ENCODE results near the gene TBX19.

The TBX19 gene

DNA sequence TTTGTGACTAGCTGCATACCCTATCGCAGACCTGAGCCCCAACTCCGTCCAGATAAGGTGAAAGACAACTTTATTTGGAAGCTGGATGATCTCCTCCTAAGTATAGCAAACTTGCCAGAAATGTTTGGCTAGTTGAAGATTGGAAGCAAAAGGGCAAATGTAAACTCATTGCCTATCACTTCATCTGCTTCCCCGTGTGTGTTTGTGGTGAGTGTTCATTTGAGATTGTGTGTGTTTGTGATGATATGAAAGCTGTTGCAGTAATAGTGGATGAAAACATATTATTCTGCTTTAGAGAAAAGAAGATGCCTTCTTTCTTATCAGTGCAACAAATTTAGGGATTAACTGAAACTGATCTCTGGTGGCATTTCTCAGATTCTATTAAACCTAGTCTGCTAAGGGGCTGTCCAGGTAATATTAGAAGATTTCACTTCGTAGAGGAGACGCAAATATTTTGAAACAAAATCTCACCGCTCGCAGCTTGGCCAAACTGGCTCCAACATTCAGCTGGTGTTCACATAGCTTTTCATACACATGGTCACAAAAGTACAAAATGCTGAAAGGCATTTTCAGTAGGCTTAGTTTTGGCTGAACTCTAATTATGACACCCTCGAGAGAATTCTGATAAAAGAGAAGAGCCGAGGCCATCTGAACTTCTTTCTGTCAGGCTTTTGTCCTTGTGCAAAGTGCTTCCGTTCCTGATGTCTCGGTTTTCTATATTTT, 1.1 kb downstream of the TBX19 start:
- DNase-seq: no peak

DNA sequence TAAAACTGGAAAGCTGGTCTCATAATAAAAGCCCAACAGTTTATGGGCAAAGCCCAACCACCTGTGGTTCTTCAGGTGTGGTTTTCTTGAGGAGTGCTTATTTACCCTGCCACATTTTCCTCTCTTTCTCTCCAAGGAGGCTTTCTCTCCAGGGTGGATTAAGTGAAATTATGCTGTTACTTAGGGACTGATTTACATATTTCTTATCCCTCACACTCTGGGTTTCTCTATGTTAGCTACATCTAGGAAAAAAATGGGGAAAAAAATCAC, 4.8 kb downstream of the TBX19 start:
- DNase-seq: no peak

DNA sequence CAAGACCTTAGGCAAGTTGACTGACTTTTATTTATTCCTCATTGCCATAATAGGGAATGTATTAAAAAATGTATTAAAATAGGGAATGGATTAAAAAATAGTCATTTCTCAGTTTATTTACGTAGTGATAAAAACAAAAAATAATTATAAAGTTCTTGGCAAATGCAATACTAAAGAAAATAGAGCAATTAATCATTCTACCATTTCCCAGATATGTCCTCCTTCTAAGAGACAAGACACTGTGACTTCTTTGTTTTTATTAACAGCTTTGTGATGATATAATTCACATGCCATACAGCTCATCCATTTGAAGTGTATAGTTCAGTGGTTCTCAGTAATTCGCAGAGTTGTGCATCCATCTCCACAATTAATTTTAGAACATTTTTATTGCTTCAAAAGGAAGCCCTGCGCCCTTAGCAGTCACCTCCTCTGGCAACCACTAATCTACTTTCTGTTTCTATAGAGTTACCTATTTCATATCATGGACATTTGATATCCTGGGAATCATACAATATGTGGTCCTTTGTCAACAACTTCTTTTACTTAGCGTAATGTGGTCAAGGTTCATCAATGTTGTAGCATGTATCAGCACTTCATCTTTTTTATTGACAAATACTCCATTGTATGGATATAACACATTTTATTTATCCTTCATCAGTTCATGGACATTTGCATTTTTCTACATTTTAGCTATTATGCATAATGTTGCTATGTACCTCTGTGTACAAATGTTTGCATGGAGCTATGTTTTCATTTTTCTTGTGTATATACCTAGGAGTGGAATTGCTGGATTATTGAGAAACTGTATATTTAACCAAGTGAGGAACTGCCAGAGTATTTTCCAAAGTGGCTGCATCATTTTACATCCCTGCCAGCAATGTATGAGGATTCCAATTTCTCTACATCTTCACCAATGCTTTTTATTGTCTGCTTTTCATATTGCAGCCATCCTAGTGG, 5.6 kb downstream of the TBX19 start:
- no peak for DNase-seq

DNA sequence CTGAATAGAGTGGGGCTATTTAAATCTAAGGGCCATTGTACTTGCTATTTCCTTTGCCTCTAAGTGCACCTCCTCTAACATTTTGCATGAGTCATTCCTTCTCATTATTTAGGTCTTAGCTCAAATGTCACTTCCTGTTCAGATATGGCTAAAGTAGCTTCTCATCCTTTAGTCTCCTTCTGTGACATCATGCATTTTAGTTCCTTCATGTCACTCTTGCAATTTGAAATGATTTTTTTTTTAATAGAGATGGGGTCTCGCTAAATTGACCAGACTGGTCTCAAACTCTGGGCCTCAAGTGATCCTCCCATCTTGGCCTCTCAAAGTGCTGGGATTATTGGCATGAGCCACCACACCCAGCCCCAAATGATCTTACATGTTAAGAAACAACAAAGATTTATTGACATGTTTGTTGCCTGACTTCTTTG, 6.6 kb downstream of the TBX19 start:
- no peak for DNase-seq

DNA sequence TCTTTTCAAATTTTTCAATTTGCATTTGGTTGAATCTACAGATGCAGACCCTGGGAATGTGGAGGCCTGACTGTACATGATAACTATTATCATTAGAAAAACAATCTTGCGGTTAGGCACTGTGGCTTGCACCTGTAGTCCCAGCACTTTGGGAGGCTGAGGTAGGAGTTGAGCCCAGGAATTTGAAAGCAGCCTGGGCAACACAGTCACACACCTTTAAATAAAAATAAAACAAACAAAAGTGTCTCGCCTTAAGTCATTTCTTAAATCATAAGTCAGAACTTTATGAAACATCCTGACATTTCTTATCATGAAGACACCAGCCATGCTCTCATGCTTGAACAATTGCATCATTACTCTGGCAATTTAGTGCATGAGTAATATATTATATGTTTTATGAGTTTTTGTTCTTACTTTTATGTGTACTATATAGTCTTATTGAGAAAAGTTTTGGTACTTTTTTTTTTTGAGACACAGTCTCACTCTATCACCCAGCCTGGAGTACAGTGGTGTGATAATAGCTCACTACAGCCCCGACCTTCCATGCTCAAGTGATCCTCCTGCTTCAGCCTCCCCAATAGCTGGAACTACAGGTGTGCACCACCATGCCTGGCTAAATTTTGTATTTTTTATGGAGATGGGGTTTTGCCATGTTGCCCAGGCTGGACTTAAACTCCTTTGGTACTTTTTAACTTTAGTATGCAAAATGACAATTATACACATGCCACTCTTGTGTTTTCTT, 7.8 kb downstream of the TBX19 start:
- no peak for DNase-seq

DNA sequence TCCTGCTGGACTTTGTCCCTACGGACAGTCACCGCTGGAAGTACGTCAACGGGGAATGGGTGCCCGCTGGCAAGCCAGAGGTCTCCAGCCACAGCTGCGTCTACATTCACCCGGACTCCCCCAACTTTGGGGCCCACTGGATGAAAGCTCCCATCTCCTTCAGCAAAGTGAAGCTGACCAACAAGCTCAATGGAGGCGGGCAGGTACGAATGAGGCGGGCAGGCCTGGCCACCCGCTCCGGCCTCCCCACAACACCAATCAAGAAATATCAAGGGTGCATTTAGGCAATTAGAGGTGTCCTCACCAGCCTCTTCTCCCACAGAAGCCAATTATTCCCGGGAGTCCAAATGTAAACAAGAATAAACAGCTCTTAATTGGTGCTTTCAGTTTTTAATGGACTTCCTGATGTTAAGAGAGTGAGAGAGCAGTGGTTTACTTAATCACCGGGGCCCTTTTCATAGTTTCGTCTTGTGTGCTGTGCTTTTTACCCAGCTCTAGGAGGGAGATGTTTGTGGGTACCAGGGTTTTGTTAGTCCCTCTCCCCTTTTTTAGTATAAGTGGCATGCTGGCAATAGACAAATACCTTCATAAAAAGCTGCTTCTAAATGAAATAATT, 10.7 kb downstream of the TBX19 start:
- DNase-seq: no peak

DNA sequence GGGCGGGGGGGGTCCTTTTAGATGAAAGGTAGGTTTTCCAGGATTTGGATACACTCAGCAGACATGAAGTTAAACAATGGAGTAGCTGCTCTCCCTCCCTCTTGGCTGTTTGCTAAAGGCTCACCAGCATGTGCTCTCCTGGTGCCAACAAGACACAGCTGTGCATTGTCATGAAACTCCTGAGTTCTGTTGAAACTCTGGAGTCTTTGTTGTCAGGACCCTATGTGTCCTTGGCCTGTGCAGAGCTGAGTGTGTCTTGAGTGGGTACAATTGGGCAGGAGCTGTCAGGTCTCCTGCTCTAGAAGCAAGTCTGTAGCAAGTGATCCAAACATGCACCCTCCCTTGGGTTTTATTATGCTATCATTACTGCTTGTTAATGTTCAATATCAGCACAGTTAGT, 12.7 kb downstream of the TBX19 start:
- DNase-seq: no peak

DNA sequence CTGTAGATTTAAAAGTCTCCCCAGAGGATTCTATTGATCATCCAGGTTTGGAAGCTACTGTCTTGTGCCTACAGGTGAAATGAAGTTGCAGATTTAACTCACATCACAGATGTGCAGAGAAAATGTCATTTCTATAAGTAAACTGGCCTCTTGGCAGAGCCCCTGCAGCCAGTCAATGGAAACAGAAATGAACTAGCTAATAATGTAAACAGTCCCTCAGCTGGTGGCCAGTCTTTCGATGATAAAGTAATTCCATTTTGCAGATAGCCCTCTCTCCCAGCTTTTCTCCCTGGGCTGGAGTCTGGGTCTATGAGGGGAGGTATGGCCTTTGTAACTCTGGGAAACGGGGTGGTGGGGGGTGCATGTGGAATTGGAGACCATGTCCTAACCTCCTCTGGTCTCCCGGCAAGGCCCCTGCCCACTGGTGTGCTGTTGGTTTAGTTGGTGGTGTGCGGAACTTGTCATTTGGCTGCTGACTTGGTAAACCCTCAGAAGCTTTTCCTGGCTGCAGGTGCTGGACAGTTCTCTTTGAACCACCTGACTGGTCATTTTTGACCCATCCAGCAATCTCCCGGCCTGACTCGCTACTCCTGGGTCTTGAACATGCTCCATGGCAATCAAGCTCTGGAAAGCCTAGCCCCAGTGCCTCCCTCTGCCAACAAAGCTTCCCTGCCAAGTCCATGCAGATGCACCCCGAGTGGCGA, 14.9 kb downstream of the TBX19 start:
- no peak for DNase-seq

DNA sequence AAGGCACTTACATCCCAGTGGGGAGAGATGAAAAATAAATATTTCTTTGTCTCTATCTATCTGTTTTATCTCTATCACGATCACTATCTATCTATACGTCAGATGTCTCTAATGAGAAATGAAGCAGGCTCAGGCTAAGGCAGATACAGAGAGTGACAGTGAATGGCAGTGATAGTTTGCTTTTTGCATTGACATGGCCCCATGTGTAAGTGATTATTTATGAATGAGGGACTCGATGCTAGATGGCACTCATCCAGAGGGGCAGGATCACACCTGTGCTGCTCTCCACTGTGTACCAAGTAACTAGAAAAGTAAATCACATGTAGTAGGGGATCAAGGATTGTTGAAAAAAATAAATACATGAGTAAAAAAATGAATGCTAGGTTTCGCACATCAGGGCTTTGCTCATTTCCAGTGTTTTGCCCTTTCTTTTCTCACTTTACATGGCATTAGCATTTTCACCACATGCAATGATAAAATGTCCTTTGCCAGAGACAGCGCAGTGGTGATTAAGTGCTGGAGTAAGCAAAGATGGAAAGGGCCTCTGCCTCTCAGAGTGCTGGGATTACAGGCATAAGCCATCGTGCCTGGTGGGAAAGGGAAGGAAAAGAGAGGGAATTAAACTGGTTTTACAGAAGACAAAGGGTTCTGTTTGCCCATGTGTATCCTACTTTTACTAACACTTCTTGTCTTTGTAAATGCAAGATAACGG, 16.5 kb downstream of the TBX19 start:
- no peak for DNase-seq

DNA sequence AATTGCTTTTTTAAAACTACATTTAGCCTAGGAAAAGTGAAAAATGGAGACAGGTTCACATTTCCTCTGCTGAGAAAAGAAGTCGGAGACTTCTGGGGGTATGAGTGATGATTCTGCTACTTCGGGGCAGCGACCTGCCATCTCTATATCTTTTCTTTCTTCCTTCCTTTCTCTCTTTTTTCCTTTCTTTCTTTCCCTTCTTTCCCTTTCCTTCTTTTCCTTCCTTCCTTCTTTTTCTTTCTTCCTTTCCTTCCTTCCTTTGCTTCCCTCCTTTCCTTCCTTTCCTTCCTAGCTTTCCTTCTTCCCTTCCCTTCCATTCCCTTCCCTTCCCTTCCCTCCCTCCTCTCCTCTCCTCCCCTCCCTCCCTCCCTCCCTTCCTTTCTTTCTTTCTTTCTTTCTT, 17.8 kb downstream of the TBX19 start:
- no peak for DNase-seq

DNA sequence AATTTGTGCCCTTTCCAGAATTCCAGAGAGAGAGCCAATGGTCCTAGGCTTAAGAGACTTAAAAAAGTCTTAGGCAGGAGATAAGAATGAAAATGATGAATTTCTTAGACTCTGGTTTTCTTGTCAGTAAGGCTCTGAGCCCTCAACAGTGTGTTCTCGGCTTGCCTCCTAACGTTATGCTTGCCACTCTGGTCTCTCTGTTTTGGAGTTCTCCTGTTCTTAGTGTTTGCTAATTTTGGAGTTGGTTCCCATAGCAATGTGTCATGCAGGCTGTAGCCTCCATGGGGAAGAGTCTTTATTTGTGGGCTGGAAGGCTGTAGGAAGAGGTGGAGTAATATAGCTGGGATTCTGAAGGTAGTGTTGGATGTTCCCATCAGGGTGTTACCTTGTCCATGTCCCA, 19.9 kb downstream of the TBX19 start:
- DNase-seq: no peak

DNA sequence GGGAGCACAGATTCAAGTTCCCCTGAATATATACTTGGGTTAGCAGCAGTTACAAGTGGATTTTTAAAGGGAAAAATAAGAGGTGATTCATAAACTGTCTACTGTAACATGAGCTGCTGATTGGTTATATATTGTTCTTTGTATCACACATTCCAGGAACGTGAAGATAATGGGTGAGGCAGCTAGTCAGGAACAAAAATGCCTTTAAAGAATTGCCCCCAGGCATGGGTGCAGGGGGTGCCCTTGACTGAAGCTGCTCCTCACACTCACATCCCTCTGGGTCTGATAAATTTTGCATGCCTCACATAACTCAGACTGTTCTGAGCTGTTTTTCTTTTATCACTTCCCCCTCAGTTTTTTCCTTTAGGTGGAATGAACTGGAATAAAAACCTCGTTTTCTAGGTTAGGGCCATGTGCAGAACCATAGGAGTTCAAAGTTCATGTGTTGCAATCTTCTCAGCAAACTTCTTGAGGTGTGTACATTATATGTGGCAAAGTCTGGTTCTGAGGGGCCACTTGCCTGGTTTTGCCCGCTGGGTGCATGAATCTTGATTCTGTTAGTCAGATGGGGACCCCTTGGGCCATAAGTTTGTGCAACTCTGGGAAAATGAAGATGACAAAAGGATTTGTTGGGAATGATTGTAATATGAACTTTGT, 21.1 kb downstream of the TBX19 start:
- DNase-seq: no peak

DNA sequence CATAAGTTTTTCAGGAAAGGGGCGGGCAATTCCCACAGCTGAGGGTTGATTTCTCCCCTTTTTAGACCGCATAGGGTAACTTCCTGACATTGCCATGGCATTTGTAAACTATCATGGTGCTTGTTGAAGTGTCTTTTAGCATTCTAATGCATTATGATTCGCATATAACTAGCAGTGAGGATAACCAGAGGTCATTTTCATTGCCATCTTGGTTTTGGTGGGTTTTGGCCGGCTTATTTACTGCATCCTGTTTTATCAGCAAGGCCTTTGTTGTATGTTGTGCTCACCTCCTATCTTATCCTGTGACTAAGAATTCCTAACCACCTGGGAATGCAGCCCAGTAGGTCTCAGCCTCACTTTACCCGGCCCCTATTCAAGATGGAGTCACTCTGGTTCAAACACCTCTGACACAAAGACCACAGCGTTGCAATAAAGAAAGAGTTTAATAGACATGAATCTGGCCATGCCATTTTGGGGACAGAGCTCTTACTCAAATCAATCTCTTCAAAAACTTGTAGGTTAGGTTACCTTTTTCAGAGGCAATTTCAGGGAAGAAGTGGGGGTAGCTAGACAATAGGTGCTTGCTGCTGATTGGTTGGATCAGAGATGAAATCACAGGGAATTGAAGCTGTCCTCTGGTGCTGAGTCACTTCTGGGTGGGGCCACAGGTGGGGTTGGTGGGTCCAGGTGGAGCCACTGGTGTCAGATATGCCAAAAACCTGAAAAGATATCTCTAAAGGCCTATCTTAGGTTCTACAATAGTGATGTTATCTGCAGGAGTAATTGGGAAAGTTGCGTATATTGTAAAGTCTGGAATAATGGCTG, 23.3 kb downstream of the TBX19 start:
- DNase-seq: no peak

DNA sequence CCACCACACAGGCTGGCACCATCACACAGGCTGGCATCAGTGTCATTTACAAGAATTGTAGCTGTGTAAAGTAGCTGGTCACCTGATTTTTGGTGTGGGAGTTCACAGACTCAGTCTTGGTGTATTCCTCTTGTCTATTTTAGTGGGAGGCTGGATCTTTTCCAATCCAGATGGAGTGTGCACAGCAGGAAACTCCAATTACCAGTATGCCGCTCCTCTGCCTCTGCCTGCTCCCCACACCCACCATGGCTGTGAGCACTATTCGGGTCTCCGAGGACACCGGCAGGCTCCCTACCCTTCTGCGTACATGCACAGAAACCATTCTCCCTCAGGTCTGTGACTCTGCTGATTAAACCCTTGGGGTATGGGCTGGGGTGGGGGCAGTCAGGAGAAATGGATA, 24.2 kb downstream of the TBX19 start:
- no peak for DNase-seq

DNA sequence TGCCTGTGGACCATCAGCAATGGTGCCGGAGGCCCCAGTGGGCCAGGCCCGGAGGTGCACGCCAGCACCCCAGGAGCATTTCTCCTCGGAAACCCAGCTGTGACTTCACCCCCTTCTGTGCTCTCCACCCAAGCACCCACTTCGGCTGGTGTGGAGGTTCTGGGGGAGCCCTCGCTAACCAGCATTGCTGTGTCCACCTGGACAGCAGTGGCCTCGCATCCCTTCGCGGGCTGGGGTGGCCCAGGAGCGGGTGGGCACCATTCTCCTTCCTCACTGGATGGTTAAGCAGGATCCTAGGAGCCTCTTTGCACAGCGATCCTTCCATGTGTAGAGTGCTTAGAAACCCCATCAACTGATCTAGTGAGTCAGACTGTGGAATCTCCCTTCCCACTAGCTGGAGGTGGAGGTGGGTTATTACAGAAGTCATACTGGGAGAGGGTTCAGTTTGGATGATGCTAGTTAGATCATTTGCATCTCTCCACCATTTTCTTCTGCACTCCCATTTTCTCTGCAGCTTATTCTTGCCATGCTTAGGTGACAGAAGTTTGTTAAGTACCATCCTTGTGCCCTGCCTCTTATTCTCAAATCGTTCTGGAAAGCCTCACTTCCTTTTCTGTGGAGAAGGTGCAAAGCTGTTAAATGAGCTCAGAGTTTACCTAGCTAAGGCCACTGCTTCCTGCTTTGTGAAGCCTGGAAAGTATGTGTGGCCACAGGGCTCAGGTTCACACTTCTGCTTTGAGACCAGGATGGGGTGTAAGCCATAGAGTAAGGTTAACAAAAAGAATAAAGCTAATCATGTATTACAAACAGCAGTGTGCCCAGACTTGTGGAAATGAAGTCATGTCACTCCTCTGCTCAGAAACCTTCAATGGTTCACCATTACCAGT, 32.3 kb downstream of the TBX19 start:
- DNase-seq: no peak

DNA sequence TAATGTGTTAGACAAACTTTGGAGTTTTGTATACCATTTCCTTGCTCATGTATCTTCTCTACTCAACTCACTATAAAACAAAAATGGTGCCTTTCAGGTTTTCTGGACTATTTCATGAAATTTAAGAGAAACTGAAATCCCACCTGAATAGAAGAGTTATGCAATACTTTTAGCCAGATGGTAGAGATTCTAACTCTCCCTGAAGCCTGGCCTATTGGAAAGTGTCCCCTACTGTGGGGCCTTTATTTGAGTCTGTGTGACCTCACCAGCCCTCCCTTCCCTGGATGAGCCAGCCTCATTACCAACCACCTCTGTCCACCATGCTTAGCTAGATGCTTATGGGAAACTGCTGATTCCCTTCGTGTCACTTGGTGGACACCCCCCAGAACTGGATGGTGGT, 35.5 kb downstream of the TBX19 start:
- no peak for DNase-seq

DNA sequence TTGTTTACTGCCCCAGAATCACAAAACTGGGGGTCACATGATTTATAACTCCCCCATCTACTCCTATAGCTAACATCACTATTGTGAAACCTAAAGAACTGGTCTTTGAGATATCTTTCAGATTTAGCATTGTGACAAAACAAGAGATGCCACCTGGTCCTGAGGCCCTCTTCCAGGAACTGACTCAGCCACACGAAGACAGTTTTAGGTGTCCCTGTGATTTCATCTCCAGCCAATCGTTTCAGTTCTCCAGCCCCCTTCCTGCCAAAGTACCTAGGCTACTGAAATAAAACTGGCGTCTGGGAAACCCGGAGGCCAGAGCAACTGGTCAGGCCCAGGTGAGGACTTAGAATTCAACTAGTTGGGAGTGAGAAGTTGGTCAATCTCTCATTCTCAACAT, 36.6 kb downstream of the TBX19 start:
- no peak for DNase-seq

DNA sequence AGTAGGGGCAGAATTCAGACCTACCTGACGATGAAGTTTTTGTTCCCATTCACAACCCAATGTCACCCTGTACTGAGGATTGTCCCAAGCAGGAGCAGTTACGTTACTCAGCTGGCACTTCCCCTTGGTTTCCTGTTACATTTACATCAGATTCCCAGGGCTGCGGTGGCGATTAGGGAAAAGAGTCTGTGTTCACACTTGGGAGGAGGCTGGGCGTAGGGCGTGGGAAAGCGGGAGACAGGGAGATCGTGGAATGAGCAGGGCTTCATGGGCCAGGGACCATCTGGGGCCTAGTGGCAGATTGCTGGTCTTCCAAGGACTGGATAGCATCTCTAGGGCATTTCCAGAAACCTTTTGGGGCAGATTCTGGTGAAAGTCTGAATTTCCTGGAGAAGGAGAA, 39.0 kb downstream of the TBX19 start:
- no peak for DNase-seq

DNA sequence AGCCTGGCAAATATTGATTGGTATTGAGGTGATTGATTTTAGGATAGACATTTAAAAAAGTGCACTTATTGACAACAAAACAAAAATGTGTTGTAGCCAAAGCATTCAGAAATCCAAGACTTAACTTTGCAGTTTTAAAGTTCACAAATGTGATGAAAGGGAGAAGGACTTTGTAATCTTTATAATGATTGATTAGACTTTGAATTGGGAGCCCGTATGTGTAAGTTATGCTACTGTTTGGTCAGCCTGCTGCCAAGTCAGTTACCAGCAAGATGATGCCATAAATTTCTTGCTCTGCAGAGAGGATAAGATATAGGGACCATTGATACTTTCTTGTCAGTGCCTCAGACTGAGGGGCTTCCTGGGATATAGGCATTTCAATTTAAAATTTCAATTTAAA, 39.5 kb downstream of the TBX19 start:
- no peak for DNase-seq

Measured in activated CD4-positive, CD25-positive, alpha-beta regulatory T cell treated with anti-CD3 and anti-CD28 coated beads, Interleukin-2, amount 50 U/mL, for 72 hours (primary cell).